ENCODE results near the gene SLC39A2.

- TF ChIP-seq POLR2A (IDR thresholded peaks at IDR 0.05; ENCODE audit: low read depth, low read length) = no peak
- TF ChIP-seq CTCF (IDR thresholded peaks at IDR 0.05; ENCODE audit: extremely low read depth in 1 of 2, insufficient read depth in 1 of 2, low read depth in 1 of 2, low read length in 2 of 2) = no peak
These were observed 16.3 kb upstream of the SLC39A2 start for GRCh38 chr14:20982646-20983369.
